Activated CD4-positive, alpha-beta memory T cell treated with anti-CD3 and anti-CD28 coated beads, Interleukin-2, amount 10 ng/mL, durations not matched to agents 7 days and 5 days (primary cell): ENCODE data around the gene HDAC10. TPM values are rescaled to one million over a fixed set of nuclear protein-coding genes. Genes with fewer than 3 reads are reported as not detected.
A peak's percentile ranks its signal among the peaks of the same experiment; 100 is the strongest.

Experiments used
- CTCF ChIA-PET: fragments of 350-600 bp; sonication (Branson Sonifier 250); formaldehyde crosslinking; loops from one replicate; lab custom pipeline; 2021; ENCODE audit warnings: antibody characterized with exemption, inconsistent platforms; lab: Charles Lee
- POLR2A ChIA-PET: fragments of 350-600 bp; sonication (Branson Sonifier 250); formaldehyde crosslinking; loops from one replicate; lab custom pipeline; 2021; ENCODE audit warnings: antibody characterized with exemption; lab: Charles Lee
- DNase-seq: peaks from one replicate; pipeline ENCODE4 v3.0.0-alpha.2; 2020
- H3K27ac Mint-ChIP-seq: one replicate; pipeline ENCODE4 v1.8.0; 2021; ENCODE audit warnings: mild to moderate bottlenecking, mixed read lengths
- H3K27me3 Mint-ChIP-seq: one replicate; pipeline ENCODE4 v1.8.0; 2021; ENCODE audit warnings: mixed read lengths
- H3K36me3 Mint-ChIP-seq: one replicate; pipeline ENCODE4 v1.8.0; 2021; ENCODE audit warnings: low read depth, mixed read lengths
- H3K4me1 Mint-ChIP-seq: one replicate; pipeline ENCODE4 v1.8.0; 2021; ENCODE audit warnings: mixed read lengths
- H3K4me3 Mint-ChIP-seq: one replicate; pipeline ENCODE4 v1.8.0; 2021; ENCODE audit warnings: mild to moderate bottlenecking, mixed read lengths
- H3K9me3 Mint-ChIP-seq: one replicate; pipeline ENCODE4 v1.8.0; 2021; ENCODE audit warnings: mixed read lengths
- total RNA-seq, 2 experiments: library from RNA; stranded (reverse); gene quantifications; one replicate each; pipeline ENCODE4 v1.2.3, GENCODE V29; 2021

HDAC10 gene
- total RNA-seq, 2 experiments from 2014 or later: 83.7 to 90.0 TPM

DNA sequence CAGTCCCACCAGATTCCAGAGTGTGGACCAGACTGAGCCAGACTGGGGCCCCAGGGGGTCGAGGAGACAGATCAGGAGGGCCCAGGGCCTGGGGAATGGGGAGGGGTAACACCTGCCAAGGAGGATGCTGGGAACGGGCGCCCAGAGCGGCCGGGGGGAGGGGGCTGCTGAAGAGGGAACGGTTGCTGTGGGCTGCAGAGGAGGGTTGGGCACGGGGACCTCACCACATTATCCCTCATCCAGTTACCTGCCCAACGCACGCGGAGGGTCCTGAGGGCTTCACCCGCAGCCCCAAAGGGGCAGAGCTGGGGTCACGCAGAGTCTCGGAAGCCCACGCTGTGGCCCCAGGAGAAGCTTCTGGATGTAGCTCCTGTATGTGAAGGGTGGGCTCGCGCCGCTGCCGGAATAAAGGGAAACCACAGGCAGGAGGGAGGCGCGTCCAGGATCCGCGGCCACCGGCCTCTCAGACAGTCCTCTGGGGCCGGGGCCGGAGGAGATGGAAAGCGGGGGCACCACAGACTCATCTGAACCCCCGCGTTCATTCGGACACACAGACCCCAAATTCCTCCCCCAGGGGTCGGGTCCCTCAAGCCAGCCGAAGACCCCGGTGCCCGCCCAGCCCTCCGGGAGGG, 51.1 kb downstream of the HDAC10 start:
- Mint-ChIP-seq H3K36me3 (peaks cover 25% of the 10 kb centered on the region), H3K27ac (peak overlapping the region; percentile 40), H3K27me3 (no peaks in the 10 kb centered on the region), H3K9me3 (no peaks in the 10 kb centered on the region), H3K4me1 (peaks cover 25% of the 10 kb centered on the region), H3K4me3 (peak overlapping the region; percentile 62)
- POLR2A ChIA-PET: interaction anchor here (2.5 kb wide), 1 partner anchor 9 kb away, joined by 18 read pairs; no protein-coding TSS in a partner anchor
- DNase-seq: peak; percentile 32
- CTCF ChIA-PET: no interaction called here

DNA sequence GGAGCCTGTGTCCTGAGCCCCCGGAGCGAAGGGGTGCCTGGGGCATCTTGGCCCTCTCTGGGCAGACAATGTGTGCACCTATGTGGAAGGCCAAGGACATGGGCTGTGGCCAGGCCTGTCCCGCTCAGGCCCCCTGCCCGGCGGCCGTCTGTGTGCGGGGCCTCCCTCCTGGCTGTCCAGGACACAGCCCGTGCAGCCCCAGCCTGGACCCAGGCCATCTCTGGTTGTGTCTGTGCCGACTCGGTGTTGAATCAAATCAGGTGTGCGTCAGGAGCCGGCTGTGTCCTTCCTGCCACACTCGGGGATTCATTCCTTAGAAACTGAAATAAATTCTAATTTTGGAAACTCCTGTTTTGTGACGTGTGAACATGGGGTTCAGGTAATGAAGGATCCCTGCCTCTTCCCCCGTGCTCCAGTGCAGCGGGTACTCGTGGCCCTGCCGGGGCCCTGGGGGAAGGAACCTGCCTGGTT, 51.8 kb downstream of the HDAC10 start:
- ChIA-PET CTCF (no interaction called here), POLR2A (interaction anchor here (2.5 kb wide), 1 partner anchor 9 kb away, joined by 18 read pairs; no protein-coding TSS in a partner anchor)
- Mint-ChIP-seq H3K9me3 (no peaks in the 10 kb centered on the region), H3K27ac (peak overlapping the region; percentile 40), H3K4me3 (peak overlapping the region; percentile 62), H3K36me3 (peaks cover 27% of the 10 kb centered on the region), H3K4me1 (peaks cover 26% of the 10 kb centered on the region), H3K27me3 (no peaks in the 10 kb centered on the region)
- no peak for DNase-seq

DNA sequence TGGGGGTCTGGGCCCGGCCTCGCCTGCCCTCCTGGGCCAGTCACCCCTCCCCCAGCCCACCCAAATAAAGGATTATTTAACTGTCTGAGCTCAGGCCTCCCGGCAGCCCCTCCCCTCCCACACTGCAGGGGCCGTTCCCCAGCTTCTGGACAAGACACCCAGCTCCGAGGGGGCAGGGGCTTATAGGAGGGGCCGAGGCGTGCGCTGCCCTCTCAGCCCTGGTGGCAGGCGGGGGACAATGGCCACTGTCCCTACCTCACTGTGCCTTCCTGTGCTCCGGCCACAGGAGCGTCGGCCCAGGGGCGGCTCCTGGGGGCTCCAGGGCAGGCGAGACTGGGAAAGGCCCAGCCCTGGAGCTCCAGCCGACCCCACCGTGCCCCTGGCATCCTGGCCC, 52.4 kb downstream of the HDAC10 start:
- H3K36me3 Mint-ChIP-seq: peaks cover 24% of the 10 kb centered on the region
- CTCF ChIA-PET: no interaction called here
- H3K27me3 Mint-ChIP-seq: no peaks in the 10 kb centered on the region
- POLR2A ChIA-PET: interaction anchor here (2.5 kb wide), 1 partner anchor 8 kb away, joined by 18 read pairs; no protein-coding TSS in a partner anchor
- no peak overlapping the region for H3K4me3 Mint-ChIP-seq
- H3K27ac Mint-ChIP-seq: no peak overlapping the region
- no peak for DNase-seq
- H3K9me3 Mint-ChIP-seq: no peaks in the 10 kb centered on the region
- peaks cover 24% of the 10 kb centered on the region for H3K4me1 Mint-ChIP-seq

DNA sequence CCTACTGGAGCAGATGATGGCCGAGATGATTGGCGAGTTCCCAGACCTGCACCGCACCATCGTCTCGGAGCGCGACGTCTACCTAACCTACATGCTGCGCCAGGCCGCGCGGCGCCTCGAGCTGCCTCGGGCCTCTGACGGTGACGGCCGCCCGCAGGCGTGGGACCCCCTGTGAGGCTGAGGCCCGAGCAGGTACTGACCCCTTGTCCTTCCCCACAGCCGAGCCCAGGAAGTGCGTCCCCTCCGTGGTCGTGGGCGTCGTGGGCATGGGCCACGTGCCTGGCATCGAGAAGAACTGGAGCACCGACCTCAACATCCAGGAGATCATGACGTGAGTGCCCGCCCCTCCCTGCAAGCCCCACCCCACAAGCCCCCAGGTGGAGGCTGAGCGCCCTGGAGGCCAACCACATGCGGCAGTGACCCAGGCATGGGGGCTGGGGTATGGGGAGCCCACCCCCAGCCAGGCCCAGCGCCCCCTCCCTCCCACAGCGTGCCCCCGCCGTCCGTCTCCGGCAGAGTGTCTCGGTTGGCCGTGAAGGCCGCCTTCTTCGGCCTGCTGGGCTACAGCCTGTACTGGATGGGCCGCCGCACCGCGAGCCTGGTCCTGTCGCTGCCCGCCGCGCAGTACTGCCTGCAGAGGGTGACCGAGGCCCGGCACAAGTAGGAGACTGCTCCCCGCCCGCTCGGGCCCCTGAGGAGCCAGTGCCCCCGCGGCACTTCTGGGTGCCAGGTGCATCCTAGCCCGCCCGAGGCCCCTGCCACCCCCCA, 53.0 kb downstream of the HDAC10 start:
- Mint-ChIP-seq H3K4me1 (peaks cover 20% of the 10 kb centered on the region), H3K27me3 (no peaks in the 10 kb centered on the region), H3K9me3 (no peaks in the 10 kb centered on the region), H3K27ac (no peak overlapping the region), H3K36me3 (peaks cover 19% of the 10 kb centered on the region), H3K4me3 (no peak overlapping the region)
- CTCF ChIA-PET: no interaction called here
- DNase-seq: no peak
- POLR2A ChIA-PET: interaction anchor here (2.5 kb wide), 1 partner anchor 7 kb away, joined by 18 read pairs; no protein-coding TSS in a partner anchor

DNA sequence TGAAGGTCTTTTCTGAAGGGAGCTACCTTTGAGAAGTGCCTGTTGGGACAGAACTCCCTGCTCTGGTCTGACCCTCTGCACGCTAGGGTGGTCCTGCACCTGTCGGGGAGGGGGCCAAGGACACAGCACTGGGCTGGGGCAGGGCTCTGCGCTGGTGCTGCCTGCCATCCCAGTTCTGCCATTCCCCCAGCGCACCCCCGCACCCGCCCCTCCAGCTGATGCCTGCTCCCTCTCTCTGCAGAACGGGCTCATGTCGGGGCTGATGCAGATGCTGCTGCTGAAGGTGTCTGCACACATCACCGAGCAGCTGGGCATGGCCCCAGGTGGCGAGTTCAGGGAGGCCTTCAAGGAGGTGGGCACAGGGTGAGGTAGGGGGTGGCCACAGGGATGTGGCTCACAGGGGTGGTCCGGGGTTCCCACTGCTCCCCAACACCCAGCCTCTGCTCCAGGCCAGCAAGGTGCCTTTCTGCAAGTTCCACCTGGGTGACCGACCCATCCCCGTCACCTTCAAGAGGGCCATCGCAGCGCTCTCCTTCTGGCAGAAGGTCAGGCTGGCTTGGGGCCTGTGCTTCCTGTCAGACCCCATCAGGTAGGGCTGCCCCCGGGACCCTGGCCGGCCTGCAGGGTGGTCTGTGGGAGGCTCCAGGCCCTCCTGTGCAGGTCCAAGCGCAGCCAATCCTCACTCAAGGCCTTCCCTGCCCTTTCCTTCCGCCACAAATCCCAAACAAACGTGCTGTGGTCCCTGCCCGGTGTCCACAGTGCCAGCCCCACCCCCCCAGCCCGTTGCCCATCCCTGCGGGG, 53.9 kb downstream of the HDAC10 start:
- peaks cover 27% of the 10 kb centered on the region for H3K36me3 Mint-ChIP-seq
- ChIA-PET POLR2A (interaction anchor here (0.6 kb wide), 1 partner anchor 13 kb away, joined by 3 read pairs; no protein-coding TSS in a partner anchor), CTCF (no interaction called here)
- H3K27me3 Mint-ChIP-seq: no peaks in the 10 kb centered on the region
- no peak for DNase-seq
- peaks cover 23% of the 10 kb centered on the region for H3K4me1 Mint-ChIP-seq
- H3K9me3 Mint-ChIP-seq: no peaks in the 10 kb centered on the region
- H3K4me3 Mint-ChIP-seq: no peak overlapping the region
- no peak overlapping the region for H3K27ac Mint-ChIP-seq

DNA sequence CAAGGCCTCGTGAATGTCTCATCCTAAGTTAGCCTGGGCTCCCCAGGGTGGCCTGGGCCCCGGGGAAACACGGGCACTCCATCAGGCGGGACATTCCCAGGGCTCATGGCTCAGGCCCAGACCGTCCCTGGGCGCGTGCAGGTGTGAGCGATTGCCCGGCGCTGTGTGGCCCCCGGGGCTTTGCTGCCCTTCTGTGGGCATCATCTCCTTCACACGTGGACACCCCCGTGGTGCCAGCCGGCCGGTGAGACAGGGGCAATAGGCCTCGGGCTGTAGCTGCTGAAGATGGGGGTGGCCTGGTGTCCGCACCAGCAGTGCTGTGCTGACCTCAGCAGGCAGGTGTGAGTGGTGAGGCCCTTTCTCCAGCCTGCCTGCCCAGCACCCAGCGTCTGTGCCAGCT, 54.8 kb downstream of the HDAC10 start:
- H3K4me3 Mint-ChIP-seq: no peak overlapping the region
- no peak overlapping the region for H3K27ac Mint-ChIP-seq
- peaks cover 28% of the 10 kb centered on the region for H3K4me1 Mint-ChIP-seq
- H3K9me3 Mint-ChIP-seq: no peaks in the 10 kb centered on the region
- ChIA-PET POLR2A (interaction anchor here (0.6 kb wide), 1 partner anchor 12 kb away, joined by 3 read pairs; no protein-coding TSS in a partner anchor), CTCF (no interaction called here)
- no peak for DNase-seq
- H3K27me3 Mint-ChIP-seq: no peaks in the 10 kb centered on the region
- peaks cover 33% of the 10 kb centered on the region for H3K36me3 Mint-ChIP-seq

Other genes starting within 250 kb of the HDAC10 start
- gene IL17REL, start 238.5 kb downstream of the HDAC10 start, total RNA-seq: not detected
- not detected for gene TTLL8, start 193.0 kb downstream of the HDAC10 start, total RNA-seq
- under 1 TPM; 0.30 to 0.50 TPM for gene MLC1, start 165.8 kb downstream of the HDAC10 start, total RNA-seq
- gene MOV10L1, start 161.3 kb downstream of the HDAC10 start, total RNA-seq: not detected
- gene PANX2, start 80.5 kb downstream of the HDAC10 start, total RNA-seq: under 1 TPM; 0.83 to 0.88 TPM
- 100 to 1,000 TPM; 136 to 138 TPM for gene TRABD, start 65.4 kb downstream of the HDAC10 start, total RNA-seq
- 10 to 100 TPM; 21.5 TPM for gene SELENOO, start 50.3 kb downstream of the HDAC10 start, total RNA-seq
- 10 to 100 TPM; 50.6 to 53.9 TPM for gene TUBGCP6, start 6.2 kb downstream of the HDAC10 start, total RNA-seq
- 1 to 10 TPM; 4.8 to 5.8 TPM for gene MAPK12, start 10.4 kb upstream of the HDAC10 start, total RNA-seq
- gene MAPK11, start 19.1 kb upstream of the HDAC10 start, total RNA-seq: 10 to 100 TPM; 13.4 to 14.2 TPM
- 10 to 100 TPM; 21.5 to 23.5 TPM for gene PLXNB2, start 56.4 kb upstream of the HDAC10 start, total RNA-seq
- 1 to 10 TPM; 5.0 to 5.6 TPM for gene DENND6B, start 75.7 kb upstream of the HDAC10 start, total RNA-seq
- 10 to 100 TPM; 56.5 to 58.9 TPM for gene PPP6R2, start 92.1 kb upstream of the HDAC10 start, total RNA-seq
- gene SBF1, start 223.8 kb upstream of the HDAC10 start, total RNA-seq: 100 to 1,000 TPM; 181 to 196 TPM
- 1 to 10 TPM; 7.6 to 8.8 TPM for gene ADM2, start 230.3 kb upstream of the HDAC10 start, total RNA-seq
- under 1 TPM; 0.48 to 0.60 TPM for gene MIOX, start 235.6 kb upstream of the HDAC10 start, total RNA-seq